Body of pancreas (tissue), 4 donors: ENCODE data around the gene HOXB5.

Experiments used
- CTCF ChIP-seq, 7 experiments: fragments of 450-650 bp in 4 of 7; fragments of 200-600 bp in 3 of 7; sonication (generic) in 3 of 7; IDR thresholded peaks; one replicate each; pipeline ENCODE4 v1.5.1; 2016 to 2019; ENCODE audit warnings: antibody characterized with exemption in 7 of 7
- POLR2A ChIP-seq, 3 donors: fragments of 450-650 bp; IDR thresholded peaks; one replicate each; pipeline ENCODE4 v1.6.1; 2016; ENCODE audit warnings: antibody characterized with exemption in 3 of 3, mild to moderate bottlenecking in 2 of 3

GRCh38 chr17:48548523-48549280, 44.9 kb downstream of the HOXB5 start:
- TF ChIP-seq CTCF (IDR thresholded peaks at IDR 0.05) (no peak), POLR2A (IDR thresholded peaks at IDR 0.05) (no peak)
